Esophagus squamous epithelium (tissue), 5 donors: ENCODE results near the gene PSEN1. TPM values are rescaled to one million over a fixed set of nuclear protein-coding genes. Genes with fewer than 3 reads are reported as not detected.

ENCODE experiments used
- DNase-seq: peaks from one replicate; lab custom pipeline; 2025; lab: John Stamatoyannopoulos, UW
- H3K27ac ChIP-seq, 4 donors: fragments of 200-600 bp; sonication (generic); one replicate each; pipeline ENCODE4 v1.5.1; 2016 to 2019; ENCODE audit warnings: mild to moderate bottlenecking in 1 of 4
- H3K27me3 ChIP-seq, 4 donors: fragments of 200-600 bp; sonication (generic); 1 replicate in 3 of 4; 2 replicates in 1 of 4; pipeline versions ENCODE4 v1.5.1 to v1.6.0; 2017 to 2021; ENCODE audit warnings: antibody characterized with exemption in 1 of 4
- H3K36me3 ChIP-seq, 3 donors: fragments of 200-600 bp; sonication (generic); one replicate each; pipeline ENCODE4 v1.5.1; 2016 to 2019
- H3K4me1 ChIP-seq, 3 donors: fragments of 200-600 bp; sonication (generic); one replicate each; pipeline ENCODE4 v1.5.1; 2017 to 2019
- H3K4me3 ChIP-seq, 4 donors: fragments of 200-600 bp; sonication (generic); 1 replicate in 3 of 4; 2 replicates in 1 of 4; pipeline ENCODE4 v1.5.1; 2016 to 2019; ENCODE audit warnings: mild to moderate bottlenecking in 2 of 4, moderate library complexity in 1 of 4
- H3K9me3 ChIP-seq, 3 donors: fragments of 200-600 bp; sonication (generic); one replicate each; pipeline ENCODE4 v1.5.1; 2016 to 2019
- POLR2A ChIP-seq, 4 donors: fragments of 450-650 bp; IDR thresholded peaks; one replicate each; pipeline ENCODE4 v1.6.1; 2017; ENCODE audit warnings: antibody characterized with exemption in 4 of 4, mild to moderate bottlenecking in 4 of 4, moderate library complexity in 3 of 4
- WGBS, 2 donors: methylation state at CpG; one replicate each; pipeline ENCODE4 v1.1.5; 2018; 5-methylcytosine and 5-hydroxymethylcytosine counted together
- intact Hi-C: fragments of 100-400 bp; cut with DNase I; formaldehyde crosslinking; loops from one replicate; pipeline ENCODE4 v1.15.0; 2022
- total RNA-seq, 4 donors: library from RNA; depleted of rRNA; stranded (reverse); fragments of >200 nt; gene quantifications; one replicate each; pipeline ENCODE4 v1.1.0, GENCODE V29; 2016
- TF ChIP-seq, protein P1 (sequence below), 6 experiments: fragments of 450-650 bp in 4 of 6; fragments of 200-600 bp in 2 of 6; sonication (generic) in 2 of 6; IDR thresholded peaks; one replicate each; pipeline ENCODE4 v1.5.1; 2016 to 2019; ENCODE audit warnings: antibody characterized with exemption in 6 of 6, mild to moderate bottlenecking in 4 of 6, moderate library complexity in 4 of 6
- donor health status: DM: yes; HTN: yes; CAD: no.

PSEN1 gene
- total RNA-seq, 4 donors from 2014 or later, result 34.6 to 49.8 (median 41.5) TPM

DNA sequence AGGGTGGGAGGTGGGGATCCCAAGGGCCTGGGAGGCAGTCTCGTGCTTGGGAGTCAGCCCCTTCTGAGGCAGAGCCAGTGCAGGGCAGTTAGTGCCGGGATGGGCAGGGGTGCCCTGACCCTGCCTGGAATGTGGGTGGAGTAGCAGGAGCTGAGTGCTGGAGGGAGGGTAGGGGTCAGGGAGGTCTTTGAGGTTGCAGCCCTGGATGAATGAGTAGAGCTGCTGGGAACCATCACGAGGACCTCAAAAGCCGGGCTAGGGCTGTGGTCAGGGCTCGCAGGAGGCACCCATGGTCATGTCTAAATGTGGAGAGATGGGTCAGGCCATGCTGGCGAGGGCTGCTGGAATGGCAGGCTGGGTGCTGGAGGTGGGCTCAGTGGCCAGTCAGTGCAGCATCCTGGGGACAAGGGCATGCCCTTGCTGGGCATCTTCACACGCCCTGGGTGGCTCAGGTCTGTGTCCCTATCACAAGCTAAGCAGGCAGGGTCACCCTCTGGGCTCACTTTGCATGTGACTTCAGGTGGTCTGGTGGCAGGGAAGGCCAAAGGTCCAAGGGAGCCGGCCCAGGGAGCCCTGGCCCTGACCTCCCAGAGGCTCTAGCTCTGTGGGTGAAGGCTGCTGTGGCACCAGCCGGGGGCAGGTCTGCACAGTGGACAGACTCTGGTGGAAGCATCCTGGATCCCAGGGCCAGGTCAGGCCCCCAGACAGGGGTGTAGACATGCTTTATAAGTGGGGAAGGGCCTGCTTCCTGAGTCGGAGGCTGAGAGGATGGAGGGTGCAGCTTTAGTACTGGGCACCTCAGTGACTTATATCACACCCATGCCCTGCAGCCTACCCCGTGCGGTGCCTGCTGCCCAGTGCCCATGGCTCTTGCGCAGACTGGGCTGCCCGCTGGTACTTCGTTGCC is 125.5 kb downstream of the PSEN1 start:
- 86 to 97% methylated on average over 4 to 6 of the region's 15 CpGs for WGBS, 2 donors
- Histone ChIP-seq H3K9me3 (no peaks in the 10 kb centered on the region), H3K36me3 (peaks cover 0 to 7% (median 0%) of the 10 kb centered on the region in 3 donors), H3K27ac (no peak overlapping the region), H3K27me3 (no peaks in the 10 kb centered on the region), H3K4me1 (no peaks in the 10 kb centered on the region), H3K4me3 (no peak overlapping the region)
- intact Hi-C loops, result no loop called here
- DNase-seq, result no peak
- TF ChIP-seq POLR2A (IDR thresholded peaks at IDR 0.05), result no peak
- TF ChIP-seq, protein P1, sequence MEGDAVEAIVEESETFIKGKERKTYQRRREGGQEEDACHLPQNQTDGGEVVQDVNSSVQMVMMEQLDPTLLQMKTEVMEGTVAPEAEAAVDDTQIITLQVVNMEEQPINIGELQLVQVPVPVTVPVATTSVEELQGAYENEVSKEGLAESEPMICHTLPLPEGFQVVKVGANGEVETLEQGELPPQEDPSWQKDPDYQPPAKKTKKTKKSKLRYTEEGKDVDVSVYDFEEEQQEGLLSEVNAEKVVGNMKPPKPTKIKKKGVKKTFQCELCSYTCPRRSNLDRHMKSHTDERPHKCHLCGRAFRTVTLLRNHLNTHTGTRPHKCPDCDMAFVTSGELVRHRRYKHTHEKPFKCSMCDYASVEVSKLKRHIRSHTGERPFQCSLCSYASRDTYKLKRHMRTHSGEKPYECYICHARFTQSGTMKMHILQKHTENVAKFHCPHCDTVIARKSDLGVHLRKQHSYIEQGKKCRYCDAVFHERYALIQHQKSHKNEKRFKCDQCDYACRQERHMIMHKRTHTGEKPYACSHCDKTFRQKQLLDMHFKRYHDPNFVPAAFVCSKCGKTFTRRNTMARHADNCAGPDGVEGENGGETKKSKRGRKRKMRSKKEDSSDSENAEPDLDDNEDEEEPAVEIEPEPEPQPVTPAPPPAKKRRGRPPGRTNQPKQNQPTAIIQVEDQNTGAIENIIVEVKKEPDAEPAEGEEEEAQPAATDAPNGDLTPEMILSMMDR (IDR thresholded peaks at IDR 0.05), result no peak

GRCh38 chr14:73262427-73263183 is 126.3 kb downstream of the PSEN1 start:
- Histone ChIP-seq H3K9me3 (no peaks in the 10 kb centered on the region), H3K4me1 (no peaks in the 10 kb centered on the region), H3K36me3 (peaks cover 0 to 7% (median 0%) of the 10 kb centered on the region in 3 donors), H3K27ac (no peak overlapping the region), H3K4me3 (no peak overlapping the region), H3K27me3 (no peaks in the 10 kb centered on the region)
- intact Hi-C loops, result no loop called here
- WGBS, 2 donors, result 89 to 92% methylated on average over 5 to 11 of the region's 20 CpGs
- DNase-seq, result no peak
- TF ChIP-seq POLR2A (IDR thresholded peaks at IDR 0.05), result no peak
- TF ChIP-seq, protein P1 (IDR thresholded peaks at IDR 0.05), result no peak

DNA sequence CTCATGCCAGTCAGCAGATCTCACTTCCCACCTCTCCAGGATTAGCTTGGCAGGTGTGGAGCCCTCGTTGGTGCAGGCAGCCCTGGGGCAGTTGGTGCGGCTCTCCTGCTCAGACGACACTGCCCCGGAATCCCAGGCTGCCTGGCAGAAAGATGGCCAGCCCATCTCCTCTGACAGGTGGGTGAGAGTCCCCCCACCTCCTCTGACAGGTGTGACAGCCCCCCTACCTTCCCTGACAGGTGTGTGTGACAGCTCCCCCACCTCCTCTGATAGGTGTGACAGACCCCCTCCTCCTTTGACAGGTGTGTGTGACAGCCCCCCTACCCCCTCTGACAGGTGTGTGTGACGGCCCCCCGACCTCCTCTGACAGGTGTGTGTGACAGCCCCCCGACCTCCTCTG is 127.3 kb downstream of the PSEN1 start:
- DNase-seq, result no peak
- 35 to 45% methylated on average over 4 of the region's 7 CpGs for WGBS, 2 donors

GRCh38 chr14:73264080-73264884 is 128.0 kb downstream of the PSEN1 start:
- intact Hi-C loops, result no loop called here
- no peak for TF ChIP-seq POLR2A (IDR thresholded peaks at IDR 0.05)
- TF ChIP-seq, protein P1 (IDR thresholded peaks at IDR 0.05), result no peak
- Histone ChIP-seq H3K9me3 (no peaks in the 10 kb centered on the region), H3K27me3 (no peaks in the 10 kb centered on the region), H3K4me3 (no peak overlapping the region), H3K36me3 (peaks cover 0 to 7% (median 0%) of the 10 kb centered on the region in 3 donors), H3K4me1 (peaks cover 0 to 2% (median 0%) of the 10 kb centered on the region in 3 donors), H3K27ac (no peak overlapping the region)
- no peak for DNase-seq
- 85 to 90% methylated on average over 6 to 12 of the region's 23 CpGs for WGBS, 2 donors

More for the DNA sequence above, 127.3 kb downstream of the PSEN1 start:
- Histone ChIP-seq H3K4me1 (no peaks in the 10 kb centered on the region), H3K9me3 (no peaks in the 10 kb centered on the region), H3K27ac (no peak overlapping the region), H3K27me3 (no peaks in the 10 kb centered on the region), H3K4me3 (no peak overlapping the region), H3K36me3 (peaks cover 0 to 7% (median 0%) of the 10 kb centered on the region in 3 donors)
- intact Hi-C loops, result no loop called here
- no peak for TF ChIP-seq POLR2A (IDR thresholded peaks at IDR 0.05)
- TF ChIP-seq, protein P1 (IDR thresholded peaks at IDR 0.05), result no peak
